Uterus (tissue), 4 donors: ENCODE results near the gene MPP3. TPM values are rescaled to one million over a fixed set of nuclear protein-coding genes. Genes with fewer than 3 reads are reported as not detected.
A peak's percentile ranks its signal among the peaks of the same experiment; 100 is the strongest.

ENCODE experiments used
- DNase-seq, 2 donors: peaks; one replicate each; pipeline ENCODE4 v3.0.0-alpha.2; 2019 to 2020
- H3K27ac ChIP-seq, 2 donors: fragments of 200-600 bp; sonication (generic); 1 replicate in 1 of 2; 2 replicates in 1 of 2; pipeline ENCODE4 v1.5.1; 2016 to 2018
- H3K27me3 ChIP-seq, 2 donors: fragments of 200-600 bp; sonication (generic); one replicate each; pipeline ENCODE4 v1.5.1; 2018 to 2019; ENCODE audit warnings: control low read depth in 1 of 2
- H3K36me3 ChIP-seq, 2 donors: fragments of 200-600 bp; sonication (generic); one replicate each; pipeline ENCODE4 v1.5.1; 2019; ENCODE audit warnings: control low read depth in 1 of 2
- H3K4me1 ChIP-seq, 2 donors: fragments of 200-600 bp; sonication (generic); one replicate each; pipeline ENCODE4 v1.5.1; 2018 to 2019; ENCODE audit warnings: control low read depth in 1 of 2
- H3K4me3 ChIP-seq, 2 donors: fragments of 200-600 bp; sonication (generic); 1 replicate in 1 of 2; 2 replicates in 1 of 2; pipeline ENCODE4 v1.5.1; 2018 to 2019; ENCODE audit warnings: mild to moderate bottlenecking in 1 of 2
- H3K9me3 ChIP-seq, 2 donors: fragments of 200-600 bp; sonication (generic); one replicate each; pipeline ENCODE4 v1.5.1; 2019; ENCODE audit warnings: control low read depth in 1 of 2
- POLR2A ChIP-seq, 2 donors: fragments of 450-650 bp; IDR thresholded peaks; one replicate each; pipeline ENCODE4 v1.6.1; 2016; ENCODE audit warnings: antibody characterized with exemption in 2 of 2, mild to moderate bottlenecking in 1 of 2, moderate library complexity in 1 of 2
- intact Hi-C: fragments of 100-400 bp; cut with DNase I; formaldehyde crosslinking; loops from one replicate; pipeline ENCODE4 v1.15.1; 2023; ENCODE audit warnings: low total_unique reads
- total RNA-seq, 4 donors: library from RNA; depleted of rRNA in 3 of 4; stranded (reverse); fragments of >200 nt in 3 of 4; gene quantifications; one replicate each; pipeline versions ENCODE4 v1.1.0 to v1.2.4, GENCODE V29; 2014 to 2023
- TF ChIP-seq, protein P1 (sequence below), 4 experiments: fragments of 200-600 bp in 2 of 4; fragments of 450-650 bp in 2 of 4; sonication (generic) in 2 of 4; IDR thresholded peaks; one replicate each; pipeline ENCODE4 v1.5.1; 2016 to 2019; ENCODE audit warnings: antibody characterized with exemption in 4 of 4, mild to moderate bottlenecking in 2 of 4, moderate library complexity in 1 of 4
- donor health status: DM: yes; HTN: yes; CAD: no.

MPP3 gene
- total RNA-seq, 4 donors from 2014 or later: 5.6 to 21.2 (median 15.8) TPM

DNA sequence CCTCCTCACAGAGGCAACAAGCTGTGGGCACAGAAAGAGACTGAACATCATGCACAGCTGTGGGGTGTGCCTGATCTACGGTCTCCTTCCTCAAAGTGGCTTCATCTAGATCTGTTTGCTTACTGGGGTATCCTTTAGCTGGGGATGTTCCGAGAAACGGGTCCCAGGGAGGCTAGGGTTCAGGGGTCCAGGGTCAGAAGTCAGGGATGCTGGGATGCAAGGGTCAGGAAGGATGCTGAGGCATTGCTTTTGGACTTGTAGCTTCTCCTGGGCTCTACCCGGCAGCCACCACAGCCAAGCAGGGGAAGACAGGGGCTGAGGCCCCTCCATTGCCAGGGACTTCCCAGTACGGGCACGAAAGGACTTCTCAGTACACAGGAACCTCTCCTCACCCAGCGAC is 20.6 kb upstream of the MPP3 start:
- Histone ChIP-seq H3K4me3 (no peak overlapping the region), H3K9me3 (no peaks in the 10 kb centered on the region), H3K27ac (no peak overlapping the region), H3K27me3 (no peaks in the 10 kb centered on the region), H3K36me3 (no peaks in the 10 kb centered on the region), H3K4me1 (no peaks in the 10 kb centered on the region)
- TF ChIP-seq POLR2A (IDR thresholded peaks at IDR 0.05): no peak
- TF ChIP-seq, protein P1, sequence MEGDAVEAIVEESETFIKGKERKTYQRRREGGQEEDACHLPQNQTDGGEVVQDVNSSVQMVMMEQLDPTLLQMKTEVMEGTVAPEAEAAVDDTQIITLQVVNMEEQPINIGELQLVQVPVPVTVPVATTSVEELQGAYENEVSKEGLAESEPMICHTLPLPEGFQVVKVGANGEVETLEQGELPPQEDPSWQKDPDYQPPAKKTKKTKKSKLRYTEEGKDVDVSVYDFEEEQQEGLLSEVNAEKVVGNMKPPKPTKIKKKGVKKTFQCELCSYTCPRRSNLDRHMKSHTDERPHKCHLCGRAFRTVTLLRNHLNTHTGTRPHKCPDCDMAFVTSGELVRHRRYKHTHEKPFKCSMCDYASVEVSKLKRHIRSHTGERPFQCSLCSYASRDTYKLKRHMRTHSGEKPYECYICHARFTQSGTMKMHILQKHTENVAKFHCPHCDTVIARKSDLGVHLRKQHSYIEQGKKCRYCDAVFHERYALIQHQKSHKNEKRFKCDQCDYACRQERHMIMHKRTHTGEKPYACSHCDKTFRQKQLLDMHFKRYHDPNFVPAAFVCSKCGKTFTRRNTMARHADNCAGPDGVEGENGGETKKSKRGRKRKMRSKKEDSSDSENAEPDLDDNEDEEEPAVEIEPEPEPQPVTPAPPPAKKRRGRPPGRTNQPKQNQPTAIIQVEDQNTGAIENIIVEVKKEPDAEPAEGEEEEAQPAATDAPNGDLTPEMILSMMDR (IDR thresholded peaks at IDR 0.05): no peak
- intact Hi-C loops: no loop called here
- DNase-seq: no peak

DNA sequence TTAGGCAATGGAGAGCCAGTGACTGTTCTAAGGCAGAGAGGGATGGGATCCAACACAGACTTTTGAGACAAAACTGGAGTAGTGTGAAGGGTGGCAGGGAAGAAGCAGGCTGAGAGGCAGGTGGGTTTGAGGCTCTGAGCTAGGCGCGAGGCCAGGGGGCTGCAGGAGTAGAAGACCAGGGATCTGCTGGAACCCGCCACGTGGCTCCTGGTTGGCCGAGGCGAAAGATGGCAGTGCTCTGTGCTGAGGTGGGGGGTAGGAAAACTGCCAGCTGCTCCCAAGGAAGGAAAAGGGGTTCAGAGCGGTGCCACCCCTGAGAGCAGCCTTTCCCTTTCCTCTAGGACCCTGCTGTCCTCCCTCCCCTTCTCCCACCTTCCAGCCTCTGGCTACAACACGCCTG is 19.6 kb upstream of the MPP3 start:
- Histone ChIP-seq H3K36me3 (no peaks in the 10 kb centered on the region), H3K4me1 (no peaks in the 10 kb centered on the region), H3K27ac (no peak overlapping the region), H3K27me3 (no peaks in the 10 kb centered on the region), H3K4me3 (no peak overlapping the region), H3K9me3 (no peaks in the 10 kb centered on the region)
- TF ChIP-seq, protein P1 (IDR thresholded peaks at IDR 0.05): no peak
- TF ChIP-seq POLR2A (IDR thresholded peaks at IDR 0.05): no peak
- DNase-seq: no peak
- intact Hi-C loops: no loop called here

DNA sequence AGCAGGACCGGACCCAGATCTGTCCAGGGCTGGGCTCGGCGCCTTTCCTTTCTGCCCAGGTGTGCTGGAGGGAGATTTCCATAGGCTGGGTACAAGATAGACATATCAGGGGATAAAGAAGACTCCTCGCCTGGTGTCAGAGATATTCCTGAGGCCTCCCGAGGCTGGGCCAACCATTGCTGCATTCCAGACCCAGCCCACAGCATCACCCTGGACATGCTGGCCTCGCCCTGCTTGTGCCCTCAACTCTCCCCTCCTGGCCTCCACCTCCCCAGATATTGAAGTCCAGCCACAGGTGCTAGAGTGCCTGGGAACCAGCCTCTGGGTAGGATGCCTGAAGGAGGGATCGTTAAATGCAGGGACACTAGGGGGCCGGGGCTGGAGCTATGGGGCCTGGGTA is 16.2 kb upstream of the MPP3 start:
- TF ChIP-seq, protein P1 (IDR thresholded peaks at IDR 0.05): no peak
- TF ChIP-seq POLR2A (IDR thresholded peaks at IDR 0.05): no peak
- Histone ChIP-seq H3K27me3 (no peaks in the 10 kb centered on the region), H3K36me3 (no peaks in the 10 kb centered on the region), H3K27ac (no peak overlapping the region), H3K4me1 (no peaks in the 10 kb centered on the region), H3K9me3 (no peaks in the 10 kb centered on the region), H3K4me3 (no peak overlapping the region)
- DNase-seq: no peak
- intact Hi-C loops: loop anchor here (10.0 kb wide), 1 partner anchor 154 kb away; no protein-coding TSS in a partner anchor

DNA sequence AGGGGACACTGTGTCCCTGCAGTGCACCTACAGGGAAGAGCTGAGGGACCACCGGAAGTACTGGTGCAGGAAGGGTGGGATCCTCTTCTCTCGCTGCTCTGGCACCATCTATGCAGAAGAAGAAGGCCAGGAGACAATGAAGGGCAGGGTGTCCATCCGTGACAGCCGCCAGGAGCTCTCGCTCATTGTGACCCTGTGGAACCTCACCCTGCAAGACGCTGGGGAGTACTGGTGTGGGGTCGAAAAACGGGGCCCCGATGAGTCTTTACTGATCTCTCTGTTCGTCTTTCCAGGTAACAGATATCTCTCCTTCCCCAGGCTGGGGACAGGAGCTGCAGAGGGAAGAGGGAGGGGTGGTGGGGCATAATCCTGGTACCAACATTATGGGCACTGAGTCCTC is 15.7 kb upstream of the MPP3 start:
- no peak overlapping the region for H3K4me3 ChIP-seq
- no peaks in the 10 kb centered on the region for H3K4me1 ChIP-seq
- TF ChIP-seq POLR2A (IDR thresholded peaks at IDR 0.05): no peak
- TF ChIP-seq, protein P1 (IDR thresholded peaks at IDR 0.05): no peak
- intact Hi-C loops: loop anchor here (10.0 kb wide), 1 partner anchor 154 kb away; no protein-coding TSS in a partner anchor
- H3K36me3 ChIP-seq: no peaks in the 10 kb centered on the region
- no peak overlapping the region for H3K27ac ChIP-seq
- no peak for DNase-seq
- H3K9me3 ChIP-seq: no peaks in the 10 kb centered on the region
- H3K27me3 ChIP-seq: no peaks in the 10 kb centered on the region

DNA sequence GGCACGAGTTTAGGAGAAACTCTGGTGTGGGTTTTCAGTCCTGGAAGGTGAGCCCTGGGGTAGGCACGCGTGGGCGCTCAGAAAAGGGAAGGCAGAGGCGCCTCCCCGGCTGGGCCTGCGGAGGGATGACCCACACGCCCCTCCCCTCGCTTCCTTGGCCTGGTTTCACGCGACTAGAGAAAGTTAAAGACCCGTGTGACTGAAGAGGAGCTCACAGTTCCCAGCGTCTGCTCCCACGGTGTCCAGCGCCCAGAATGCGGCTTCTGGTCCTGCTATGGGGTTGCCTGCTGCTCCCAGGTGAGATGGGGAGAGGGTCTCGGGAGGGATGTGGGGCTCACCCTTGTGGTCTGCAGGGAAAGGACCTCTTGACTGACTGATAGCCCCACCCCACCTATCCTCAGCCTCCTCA is 14.0 kb upstream of the MPP3 start, which contains the start of gene CD300LG:
Gene CD300LG (plus strand): TSS at position 214 of the 409 bp plus-strand sequence. CDS start 41 bp downstream, at position 255.
- no peaks in the 10 kb centered on the region for H3K27me3 ChIP-seq
- no peak within 1 kb of the TSS for H3K4me3 ChIP-seq
- H3K27ac ChIP-seq: peak within 1 kb of the TSS; percentile 34 to 56
- H3K4me1 ChIP-seq: no peaks in the 10 kb centered on the region
- TF ChIP-seq, protein P1 (IDR thresholded peaks at IDR 0.05): no peak
- no peak for TF ChIP-seq POLR2A (IDR thresholded peaks at IDR 0.05)
- intact Hi-C loops: loop anchor here (10.0 kb wide), 1 partner anchor 152 kb away; no protein-coding TSS in a partner anchor
- peak; percentile 37 to 54 for DNase-seq
- no peaks in the 10 kb centered on the region for H3K36me3 ChIP-seq
- H3K9me3 ChIP-seq: no peaks in the 10 kb centered on the region
